DND-41 (cell line): ENCODE data around the gene RUFY3.

Source experiments
- CTCF ChIP-seq: IDR thresholded peaks from 2 replicates; pipeline ENCODE4 v1.5.1; 2012; ENCODE audit warnings: borderline replicate concordance, low read length, moderate library complexity, mild to moderate bottlenecking; ENCODE audit not compliant: poor library complexity, severe bottlenecking; ENCODE audit errors: extremely low read depth
- EZH2 ChIP-seq: IDR thresholded peaks from 3 replicates; pipeline ENCODE4 v1.6.1; 2012; ENCODE audit warnings: borderline replicate concordance, low read depth, mild to moderate bottlenecking, moderate library complexity, low read length, inconsistent platforms; ENCODE audit not compliant: severe bottlenecking

- TF ChIP-seq CTCF = no peak
- TF ChIP-seq EZH2 = no peak
Measured at GRCh38 chr4:70831293-70831692, 109.5 kb downstream of the RUFY3 start.
